ENCODE results near the gene CSPG4.
"Not testable (repeated sequence)": the region's sequence is repeated elsewhere in the genome, so short reads cannot be mapped to it uniquely, and the experiment has no call there.

Gene CSPG4

GRCh38 chr15:75717001-75717400 is 4.4 kb upstream of the CSPG4 start:
- H3K9me3 ChIP-seq (ENCODE audit: control insufficient read depth, low read length); H3K4me3 ChIP-seq (ENCODE audit: low read length); H3K9ac ChIP-seq (ENCODE audit: low read length); H3K27me3 ChIP-seq (ENCODE audit: control insufficient read depth, insufficient read depth, low read length); H3K36me3 ChIP-seq (ENCODE audit: control insufficient read depth, insufficient read depth, low read length): not testable (repeated sequence)
- peaks cover 80% of the 10 kb centered on the region for H3K4me1 ChIP-seq (ENCODE audit: control insufficient read depth, insufficient read depth, low read length)

- not testable (repeated sequence) for H3K4me3 ChIP-seq (ENCODE audit: low read length); H3K9ac ChIP-seq (ENCODE audit: low read length); H3K36me3 ChIP-seq (ENCODE audit: control insufficient read depth, insufficient read depth, low read length); H3K9me3 ChIP-seq (ENCODE audit: control insufficient read depth, low read length); H3K27me3 ChIP-seq (ENCODE audit: control insufficient read depth, insufficient read depth, low read length)
- peaks cover 74% of the 10 kb centered on the region for H3K4me1 ChIP-seq (ENCODE audit: control insufficient read depth, insufficient read depth, low read length)
These were observed 3.8 kb upstream of the CSPG4 start for GRCh38 chr15:75716249-75716950.

GRCh38 chr15:75715312-75715832 is 2.7 kb upstream of the CSPG4 start:
- H3K36me3 ChIP-seq (ENCODE audit: control insufficient read depth, insufficient read depth, low read length); H3K4me3 ChIP-seq (ENCODE audit: low read length); H3K9me3 ChIP-seq (ENCODE audit: control insufficient read depth, low read length); H3K9ac ChIP-seq (ENCODE audit: low read length); H3K27me3 ChIP-seq (ENCODE audit: control insufficient read depth, insufficient read depth, low read length): not testable (repeated sequence)
- peaks cover 64% of the 10 kb centered on the region for H3K4me1 ChIP-seq (ENCODE audit: control insufficient read depth, insufficient read depth, low read length)

- Histone ChIP-seq H3K4me1 (ENCODE audit: control insufficient read depth, insufficient read depth, low read length) (peaks cover 59% of the 10 kb centered on the region), H3K4me3 (ENCODE audit: low read length) (no peak overlapping the region), H3K9me3 (ENCODE audit: control insufficient read depth, low read length) (no peaks in the 10 kb centered on the region), H3K27me3 (ENCODE audit: control insufficient read depth, insufficient read depth, low read length) (peaks cover 9% of the 10 kb centered on the region), H3K36me3 (ENCODE audit: control insufficient read depth, insufficient read depth, low read length) (no peaks in the 10 kb centered on the region), H3K9ac (ENCODE audit: low read length) (no peak overlapping the region)
These were observed 1.5 kb upstream of the CSPG4 start for GRCh38 chr15:75714195-75714594.

DNA sequence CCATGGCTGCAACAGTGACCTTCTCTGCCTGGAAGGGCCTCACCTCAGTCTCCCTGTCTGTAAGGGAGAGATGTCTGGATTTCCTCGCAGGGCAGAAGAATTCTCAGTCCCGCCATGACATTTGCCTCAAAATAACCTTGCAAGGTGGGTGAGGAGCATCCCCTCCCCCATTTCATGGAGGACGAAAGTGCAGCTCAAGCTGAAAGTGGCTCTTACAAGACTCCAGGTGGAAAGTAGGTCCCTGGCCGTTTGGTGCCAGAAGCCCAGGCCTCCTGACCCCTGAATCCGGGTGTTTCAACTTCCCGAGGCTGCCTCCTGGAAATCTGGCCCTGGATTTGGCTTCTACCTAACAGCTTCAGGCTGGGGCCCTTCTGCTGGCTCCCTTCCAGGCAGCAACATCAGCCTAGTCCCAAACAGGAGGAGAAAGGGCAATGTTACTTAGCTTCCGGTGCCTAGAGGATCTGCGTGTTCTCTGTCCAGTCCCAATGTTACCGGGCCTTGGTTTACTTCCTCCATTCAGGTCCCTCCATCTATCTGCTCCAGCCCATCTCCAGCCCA is 769 bp upstream of the CSPG4 start:
- peak overlapping the region; percentile 76 for H3K9ac ChIP-seq (ENCODE audit: low read length)
- H3K4me3 ChIP-seq (ENCODE audit: low read length) = peak overlapping the region; percentile 46
- no peaks in the 10 kb centered on the region for H3K9me3 ChIP-seq (ENCODE audit: control insufficient read depth, low read length)
- H3K4me1 ChIP-seq (ENCODE audit: control insufficient read depth, insufficient read depth, low read length) = peaks cover 52% of the 10 kb centered on the region
- no peaks in the 10 kb centered on the region for H3K36me3 ChIP-seq (ENCODE audit: control insufficient read depth, insufficient read depth, low read length)
- H3K27me3 ChIP-seq (ENCODE audit: control insufficient read depth, insufficient read depth, low read length) = peaks cover 9% of the 10 kb centered on the region

DNA sequence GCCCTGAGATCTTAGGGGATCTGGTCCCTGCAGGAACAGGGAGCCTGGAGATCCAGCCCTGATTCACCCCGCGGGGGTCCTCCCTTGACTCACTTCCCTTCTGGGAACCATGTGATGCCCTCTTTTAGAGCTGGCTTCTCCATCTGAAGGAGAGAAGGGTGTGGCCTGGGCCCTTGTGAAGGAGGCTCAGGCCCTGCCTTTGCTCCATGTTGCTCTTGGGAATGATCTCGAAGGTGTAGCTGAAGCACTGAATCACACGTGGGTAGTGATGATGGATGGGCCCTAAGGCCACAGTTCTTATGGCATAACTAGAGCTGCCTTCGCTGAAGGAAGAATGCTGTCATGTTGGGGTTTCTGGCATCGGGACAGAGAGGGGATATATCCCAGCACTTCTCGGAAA is 1.2 kb downstream of the CSPG4 start:
- H3K9ac ChIP-seq (ENCODE audit: low read length) = not testable (repeated sequence)

DNA sequence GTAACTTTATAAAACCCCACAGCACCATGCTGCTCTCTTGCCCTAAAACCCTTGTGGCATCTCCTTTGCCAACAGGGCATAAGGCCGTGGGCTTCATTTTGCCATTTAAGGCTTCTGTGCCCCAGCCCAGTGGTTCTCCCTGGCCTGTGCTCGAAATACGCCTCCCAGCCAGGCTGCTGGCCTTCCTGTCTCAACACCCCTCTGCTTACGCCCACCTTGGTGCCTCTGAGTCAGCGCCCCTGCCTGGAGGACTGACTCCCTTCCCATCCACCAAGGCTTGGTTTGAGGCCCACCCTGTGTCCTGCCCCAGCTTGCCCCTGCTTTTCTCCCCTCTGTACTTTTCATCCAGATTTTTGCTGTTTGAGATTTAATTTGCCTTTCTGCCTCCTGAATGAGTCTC is 1.8 kb downstream of the CSPG4 start:
- not testable (repeated sequence) for H3K4me3 ChIP-seq (ENCODE audit: low read length); H3K9ac ChIP-seq (ENCODE audit: low read length); H3K27me3 ChIP-seq (ENCODE audit: control insufficient read depth, insufficient read depth, low read length); H3K9me3 ChIP-seq (ENCODE audit: control insufficient read depth, low read length); H3K36me3 ChIP-seq (ENCODE audit: control insufficient read depth, insufficient read depth, low read length)
- H3K4me1 ChIP-seq (ENCODE audit: control insufficient read depth, insufficient read depth, low read length) = peaks cover 37% of the 10 kb centered on the region

More for the DNA sequence above, 1.2 kb downstream of the CSPG4 start:
- H3K27me3 ChIP-seq (ENCODE audit: control insufficient read depth, insufficient read depth, low read length); H3K4me3 ChIP-seq (ENCODE audit: low read length); H3K9me3 ChIP-seq (ENCODE audit: control insufficient read depth, low read length); H3K36me3 ChIP-seq (ENCODE audit: control insufficient read depth, insufficient read depth, low read length): not testable (repeated sequence)
- peaks cover 38% of the 10 kb centered on the region for H3K4me1 ChIP-seq (ENCODE audit: control insufficient read depth, insufficient read depth, low read length)

DNA sequence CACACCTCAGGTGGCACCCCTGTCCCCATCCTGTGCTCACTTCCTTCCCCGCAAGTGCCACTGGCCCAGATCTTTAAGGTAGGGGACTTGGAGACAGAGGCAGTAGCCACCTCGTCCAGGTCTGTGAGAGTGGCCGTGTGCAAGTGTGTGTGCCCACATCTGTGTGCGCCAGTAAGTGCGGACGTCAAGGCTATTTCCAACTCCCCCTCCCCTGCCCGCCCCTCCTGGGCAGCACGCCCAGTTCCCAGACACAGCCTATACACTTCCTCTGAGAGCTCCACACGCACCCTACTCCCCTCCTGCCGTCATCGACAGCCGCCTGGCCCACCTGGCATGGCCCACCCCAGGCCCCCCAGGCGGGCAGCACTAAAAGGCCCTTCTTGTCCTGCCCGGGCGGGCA is 3.2 kb downstream of the CSPG4 start:
- not testable (repeated sequence) for H3K9ac ChIP-seq (ENCODE audit: low read length); H3K27me3 ChIP-seq (ENCODE audit: control insufficient read depth, insufficient read depth, low read length); H3K4me3 ChIP-seq (ENCODE audit: low read length); H3K36me3 ChIP-seq (ENCODE audit: control insufficient read depth, insufficient read depth, low read length); H3K9me3 ChIP-seq (ENCODE audit: control insufficient read depth, low read length)
- peaks cover 24% of the 10 kb centered on the region for H3K4me1 ChIP-seq (ENCODE audit: control insufficient read depth, insufficient read depth, low read length)

DNA sequence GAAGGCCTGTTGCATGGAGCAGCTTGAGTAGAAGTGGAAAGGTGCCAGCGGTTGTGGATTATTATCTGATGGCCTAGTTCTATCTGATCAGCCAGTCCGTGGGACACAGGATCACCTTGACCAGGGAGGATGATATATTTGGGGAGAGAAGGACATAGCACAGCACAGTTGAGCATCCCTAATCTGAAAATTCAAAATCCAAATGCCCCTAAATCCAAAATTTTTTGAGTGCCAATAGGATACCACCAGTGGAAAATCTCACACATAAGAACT is 6.0 kb downstream of the CSPG4 start:
- H3K4me1 ChIP-seq (ENCODE audit: control insufficient read depth, insufficient read depth, low read length) = no peaks in the 10 kb centered on the region
- no peak overlapping the region for H3K4me3 ChIP-seq (ENCODE audit: low read length)

GRCh38 chr15:75705854-75706681 is 6.6 kb downstream of the CSPG4 start:
- H3K4me1 ChIP-seq (ENCODE audit: control insufficient read depth, insufficient read depth, low read length) = peaks cover under 1% of the 10 kb centered on the region
- no peaks in the 10 kb centered on the region for H3K9me3 ChIP-seq (ENCODE audit: control insufficient read depth, low read length)
- no peak overlapping the region for H3K4me3 ChIP-seq (ENCODE audit: low read length)
- no peak overlapping the region for H3K9ac ChIP-seq (ENCODE audit: low read length)
- H3K27me3 ChIP-seq (ENCODE audit: control insufficient read depth, insufficient read depth, low read length) = no peaks in the 10 kb centered on the region
- H3K36me3 ChIP-seq (ENCODE audit: control insufficient read depth, insufficient read depth, low read length) = no peaks in the 10 kb centered on the region

More for the DNA sequence above, 6.0 kb downstream of the CSPG4 start:
- H3K9ac ChIP-seq (ENCODE audit: low read length) = no peak overlapping the region
- H3K27me3 ChIP-seq (ENCODE audit: control insufficient read depth, insufficient read depth, low read length) = no peaks in the 10 kb centered on the region
- no peaks in the 10 kb centered on the region for H3K9me3 ChIP-seq (ENCODE audit: control insufficient read depth, low read length)
- no peaks in the 10 kb centered on the region for H3K36me3 ChIP-seq (ENCODE audit: control insufficient read depth, insufficient read depth, low read length)

DNA sequence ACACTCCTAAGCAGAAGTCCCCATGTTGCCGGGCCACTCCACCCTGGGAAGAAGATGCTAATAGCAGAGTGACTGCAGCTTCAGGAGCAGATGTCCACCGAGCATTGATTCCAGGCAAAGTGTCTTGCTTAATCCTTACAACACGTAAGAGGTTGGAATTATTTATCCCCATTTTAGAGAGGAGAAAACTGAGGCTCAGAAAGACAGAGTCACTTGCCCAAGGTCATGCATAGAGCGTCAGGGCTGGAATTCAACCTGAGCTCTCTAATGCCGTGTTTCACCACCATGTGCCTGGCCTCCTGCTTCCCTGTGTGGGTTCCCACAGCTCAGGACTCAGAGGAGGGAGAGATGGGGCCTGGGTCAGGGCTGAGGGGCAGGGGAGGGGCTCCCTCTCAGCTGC is 7.3 kb downstream of the CSPG4 start:
- H3K9ac ChIP-seq (ENCODE audit: low read length); H3K36me3 ChIP-seq (ENCODE audit: control insufficient read depth, insufficient read depth, low read length); H3K4me3 ChIP-seq (ENCODE audit: low read length); H3K27me3 ChIP-seq (ENCODE audit: control insufficient read depth, insufficient read depth, low read length); H3K9me3 ChIP-seq (ENCODE audit: control insufficient read depth, low read length); H3K4me1 ChIP-seq (ENCODE audit: control insufficient read depth, insufficient read depth, low read length): not testable (repeated sequence)

GRCh38 chr15:75704618-75705017 is 8.0 kb downstream of the CSPG4 start:
- Histone ChIP-seq H3K9me3 (ENCODE audit: control insufficient read depth, low read length) (no peaks in the 10 kb centered on the region), H3K9ac (ENCODE audit: low read length) (no peak overlapping the region), H3K36me3 (ENCODE audit: control insufficient read depth, insufficient read depth, low read length) (no peaks in the 10 kb centered on the region), H3K27me3 (ENCODE audit: control insufficient read depth, insufficient read depth, low read length) (no peaks in the 10 kb centered on the region), H3K4me3 (ENCODE audit: low read length) (no peak overlapping the region), H3K4me1 (ENCODE audit: control insufficient read depth, insufficient read depth, low read length) (peaks cover 12% of the 10 kb centered on the region)

Data from mucosa of stomach (tissue), 1 donor.